ENCODE data around the gene MTX1. TPM values are rescaled to one million over a fixed set of nuclear protein-coding genes. Genes with fewer than 3 reads are reported as not detected.

The MTX1 gene
- total and polyA plus RNA-seq, 2 experiments from 2014 or later: 61.4 to 69.2 TPM

DNA sequence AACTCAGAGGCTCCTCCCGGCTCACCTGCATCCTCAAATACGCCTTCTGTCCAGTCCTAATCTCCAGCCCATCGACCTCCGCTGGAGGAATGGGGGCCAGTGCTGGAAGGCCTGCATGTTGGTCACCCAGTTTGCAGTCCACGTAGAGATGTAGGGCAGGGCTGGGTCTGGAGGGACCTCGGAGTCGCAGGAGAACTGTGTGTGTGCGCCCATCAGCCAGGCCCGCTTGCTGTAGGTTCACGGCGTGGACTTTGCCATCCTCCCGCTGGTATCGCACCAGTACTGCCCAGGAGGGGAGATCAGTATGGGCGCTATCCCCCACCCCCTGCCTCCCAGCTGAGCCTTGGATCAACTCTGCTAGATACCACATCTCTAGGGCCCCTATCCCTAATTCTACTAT lies 3.5 kb upstream of the MTX1 start:
- Histone ChIP-seq H3K9me3 (ENCODE audit: low read depth) (no peaks in the 10 kb centered on the region), H3K9me2 (ENCODE audit: insufficient read depth) (no peaks in the 10 kb centered on the region), H3K9ac (no peak overlapping the region), H3K36me3 (ENCODE audit: low read depth) (no peaks in the 10 kb centered on the region), H3K79me2 (ENCODE audit: insufficient read depth) (peaks cover 9% of the 10 kb centered on the region), H3K27ac (no peak overlapping the region), H3K4me1 (ENCODE audit: insufficient read depth) (peaks cover 16% of the 10 kb centered on the region), H3K27me3 (replicated peaks; ENCODE audit: insufficient read depth) (no peaks in the 10 kb centered on the region), H3K4me2 (ENCODE audit: unreplicated experiment) (no peak overlapping the region), H3F3A (ENCODE audit: insufficient read depth) (peaks cover 4% of the 10 kb centered on the region), H3K4me3 (no peak overlapping the region), H2AFZ (no peak overlapping the region), H4K20me1 (ENCODE audit: insufficient read depth) (no peaks in the 10 kb centered on the region)
- 86 to 88% methylated on average over 14 of the region's 14 CpGs for WGBS, 2 experiments (ENCODE audit: low coverage in 1 of 2, low lambda C conversion rate in 2 of 2, missing lambda C conversion rate in 2 of 2)
- DNase-seq: no peak
- TF ChIP-seq EZH2phosphoT487 (IDR thresholded peaks at IDR 0.05; ENCODE audit: insufficient read depth, low read depth) (no peak), EZH2 (IDR thresholded peaks at IDR 0.05; ENCODE audit: insufficient read depth, poor library complexity, severe bottlenecking) (no peak)
- in situ Hi-C loops (cut with MboI): no loop called here

DNA sequence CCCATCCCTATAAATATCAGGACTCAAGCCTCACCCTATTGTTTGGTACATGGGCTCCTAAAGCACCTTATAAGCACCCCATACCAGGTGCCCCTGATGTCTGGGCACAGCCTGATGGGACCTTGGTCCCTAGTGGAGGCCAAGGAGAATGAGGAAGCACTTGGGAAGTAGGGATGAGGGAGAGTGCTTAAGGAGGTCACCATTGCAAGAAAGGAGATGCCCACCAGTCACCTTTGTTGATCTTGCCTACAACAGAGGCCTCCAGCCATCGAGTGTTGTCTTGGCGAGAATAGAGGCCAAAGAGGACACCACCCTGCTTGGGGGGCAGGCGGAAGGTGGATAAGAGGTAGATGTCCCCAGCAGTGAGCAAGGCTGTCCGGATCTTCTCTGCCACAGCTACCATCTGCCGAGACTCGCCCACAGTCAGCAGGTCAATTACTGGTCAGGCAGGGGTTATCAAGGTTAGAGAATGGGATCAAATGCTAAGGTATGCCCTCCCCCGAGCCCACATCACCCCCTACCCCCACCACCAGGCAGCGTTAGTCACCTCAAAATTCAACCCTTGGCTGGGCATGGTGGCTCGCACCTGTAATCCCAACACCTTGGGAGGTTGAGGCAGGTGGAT lies 2.4 kb upstream of the MTX1 start:
- Histone ChIP-seq H3K9me3 (ENCODE audit: low read depth) (no peaks in the 10 kb centered on the region), H3K9ac (no peak overlapping the region), H3K27ac (no peak overlapping the region), H3K9me2 (ENCODE audit: insufficient read depth) (no peaks in the 10 kb centered on the region), H3K79me2 (ENCODE audit: insufficient read depth) (peaks cover 13% of the 10 kb centered on the region), H4K20me1 (ENCODE audit: insufficient read depth) (no peaks in the 10 kb centered on the region), H3K36me3 (ENCODE audit: low read depth) (no peaks in the 10 kb centered on the region), H3K4me3 (no peak overlapping the region), H3K4me2 (ENCODE audit: unreplicated experiment) (no peak overlapping the region), H3F3A (ENCODE audit: insufficient read depth) (peaks cover 4% of the 10 kb centered on the region), H3K4me1 (ENCODE audit: insufficient read depth) (peaks cover 16% of the 10 kb centered on the region), H2AFZ (no peak overlapping the region), H3K27me3 (replicated peaks; ENCODE audit: insufficient read depth) (no peaks in the 10 kb centered on the region)
- no peak for DNase-seq
- 57 to 73% methylated on average over 8 to 9 of the region's 9 CpGs for WGBS, 2 experiments (ENCODE audit: low coverage in 1 of 2, low lambda C conversion rate in 2 of 2, missing lambda C conversion rate in 2 of 2)
- in situ Hi-C loops (cut with MboI): no loop called here
- no peak for TF ChIP-seq EZH2 (IDR thresholded peaks at IDR 0.05; ENCODE audit: insufficient read depth, poor library complexity, severe bottlenecking)
- TF ChIP-seq EZH2phosphoT487 (IDR thresholded peaks at IDR 0.05; ENCODE audit: insufficient read depth, low read depth): no peak

DNA sequence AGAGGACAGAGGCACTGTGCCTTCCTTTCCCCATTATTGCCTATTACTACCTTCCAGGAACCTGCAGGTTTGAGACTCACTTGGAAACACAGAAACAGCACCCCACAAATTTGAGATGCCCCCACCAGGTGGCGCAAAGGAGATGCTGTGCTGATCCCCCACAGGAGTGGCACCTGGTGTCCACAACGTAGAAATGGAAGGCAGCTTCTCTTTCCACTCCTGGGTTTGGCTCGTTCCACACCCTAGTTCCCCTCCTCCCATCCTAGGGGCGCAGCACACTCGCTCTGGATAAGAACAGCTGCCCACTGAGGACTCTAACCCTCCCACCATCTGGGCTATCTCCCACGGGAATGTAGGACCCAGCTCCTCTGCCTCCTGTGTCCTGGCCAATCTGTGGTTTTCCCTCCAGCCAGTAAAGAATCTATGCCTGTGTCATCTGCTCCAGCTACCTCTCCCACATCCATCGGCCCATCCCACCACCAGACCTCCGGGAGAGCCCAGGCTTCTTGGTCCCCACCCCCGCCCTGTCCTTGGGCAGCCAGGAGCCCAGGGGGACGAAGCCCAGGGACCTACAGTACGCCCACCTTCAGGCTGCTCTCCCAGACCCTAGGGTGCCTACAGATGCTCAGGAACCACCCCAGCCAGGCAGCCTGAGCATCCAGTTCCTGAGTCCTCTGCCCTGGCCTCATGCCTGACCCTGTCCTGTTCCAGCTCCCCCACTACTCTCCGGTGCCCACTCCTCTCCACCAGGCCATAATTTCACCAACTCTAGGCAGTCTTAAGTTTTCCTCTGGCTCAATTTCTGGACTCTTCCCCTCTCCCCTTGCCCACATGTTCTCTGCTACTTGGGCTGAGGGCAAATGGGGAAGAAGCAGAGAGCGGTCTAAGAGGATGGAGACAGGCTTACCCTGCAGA lies 1.3 kb upstream of the MTX1 start:
- H3K4me3 ChIP-seq: peak overlapping the region; percentile 98
- no peaks in the 10 kb centered on the region for H3K9me2 ChIP-seq (ENCODE audit: insufficient read depth)
- H3F3A ChIP-seq (ENCODE audit: insufficient read depth): peaks cover 4% of the 10 kb centered on the region
- 4 to 5% methylated on average over 11 to 13 of the region's 13 CpGs for WGBS, 2 experiments (ENCODE audit: low coverage in 1 of 2, low lambda C conversion rate in 2 of 2, missing lambda C conversion rate in 2 of 2)
- H3K36me3 ChIP-seq (ENCODE audit: low read depth): no peaks in the 10 kb centered on the region
- peak; percentile 89 for DNase-seq
- H2AFZ ChIP-seq: peak overlapping the region; percentile 63
- H3K9ac ChIP-seq: peak overlapping the region; percentile 99
- in situ Hi-C loops (cut with MboI): no loop called here
- peaks cover 13% of the 10 kb centered on the region for H3K79me2 ChIP-seq (ENCODE audit: insufficient read depth)
- H3K27me3 ChIP-seq (replicated peaks; ENCODE audit: insufficient read depth): no peaks in the 10 kb centered on the region
- peaks cover 16% of the 10 kb centered on the region for H3K4me1 ChIP-seq (ENCODE audit: insufficient read depth)
- no peaks in the 10 kb centered on the region for H3K9me3 ChIP-seq (ENCODE audit: low read depth)
- TF ChIP-seq EZH2phosphoT487 (IDR thresholded peaks at IDR 0.05; ENCODE audit: insufficient read depth, low read depth) (no peak), EZH2 (IDR thresholded peaks at IDR 0.05; ENCODE audit: insufficient read depth, poor library complexity, severe bottlenecking) (no peak)
- H3K4me2 ChIP-seq (ENCODE audit: unreplicated experiment): peak overlapping the region; percentile 96
- H3K27ac ChIP-seq: peak overlapping the region; percentile 96
- H4K20me1 ChIP-seq (ENCODE audit: insufficient read depth): no peaks in the 10 kb centered on the region

DNA sequence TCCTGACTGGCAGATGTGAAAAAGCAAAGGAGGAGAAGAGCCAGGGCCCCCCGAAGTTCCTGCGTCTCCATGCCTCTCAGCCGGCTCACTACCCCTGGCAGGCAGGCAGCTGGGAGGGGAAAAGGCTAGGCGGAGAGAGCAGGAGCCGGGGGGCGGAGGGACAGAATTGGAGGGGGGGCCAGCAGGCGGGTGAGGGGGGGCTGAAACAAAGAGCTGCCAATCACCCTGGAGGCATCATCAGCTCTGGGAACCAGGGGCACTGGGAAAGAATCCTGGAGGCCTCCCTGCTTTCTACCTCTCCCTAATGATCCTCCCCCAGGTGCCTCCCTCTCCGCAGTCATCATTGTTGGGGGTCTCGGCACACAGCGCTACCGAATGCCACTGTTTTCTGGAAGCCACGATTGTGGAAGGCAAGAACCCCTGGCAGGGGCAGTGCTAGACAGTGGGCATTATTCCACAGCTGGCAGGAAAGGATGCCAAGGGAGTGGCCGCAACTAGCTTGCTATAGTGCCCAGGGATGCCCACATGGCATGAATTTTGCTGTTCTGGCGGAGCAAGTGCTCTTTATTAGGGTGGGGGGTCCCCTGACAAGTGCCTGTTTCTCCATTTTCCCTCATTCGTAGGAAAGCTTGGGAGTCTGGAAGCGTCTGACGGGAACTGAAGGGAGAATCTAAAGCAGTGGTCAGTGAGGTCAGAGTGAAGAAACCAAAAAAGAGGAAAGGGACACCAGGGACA lies 522 bp upstream of the MTX1 start, which contains the start of gene THBS3:
TSS of gene THBS3 (minus strand) at position 92 of the 735 bp plus-strand sequence. CDS start at position 71, 21 bp downstream.
- H3F3A ChIP-seq (ENCODE audit: insufficient read depth): peaks cover 4% of the 10 kb centered on the region
- H3K27me3 ChIP-seq (replicated peaks; ENCODE audit: insufficient read depth): no peaks in the 10 kb centered on the region
- in situ Hi-C loops (cut with MboI): no loop called here
- peak within 1 kb of the TSS; percentile 99 for H3K9ac ChIP-seq
- peak; percentile 60 for DNase-seq
- H4K20me1 ChIP-seq (ENCODE audit: insufficient read depth): no peaks in the 10 kb centered on the region
- H3K4me2 ChIP-seq (ENCODE audit: unreplicated experiment): peak within 1 kb of the TSS; percentile 96
- 4% methylated on average over 14 to 17 of the region's 17 CpGs for WGBS, 2 experiments (ENCODE audit: low coverage in 1 of 2, low lambda C conversion rate in 2 of 2, missing lambda C conversion rate in 2 of 2)
- H3K27ac ChIP-seq: peak within 1 kb of the TSS; percentile 96
- peaks cover 13% of the 10 kb centered on the region for H3K79me2 ChIP-seq (ENCODE audit: insufficient read depth)
- H3K9me2 ChIP-seq (ENCODE audit: insufficient read depth): no peaks in the 10 kb centered on the region
- H3K36me3 ChIP-seq (ENCODE audit: low read depth): no peaks in the 10 kb centered on the region
- H3K4me1 ChIP-seq (ENCODE audit: insufficient read depth): peaks cover 16% of the 10 kb centered on the region
- peak within 1 kb of the TSS; percentile 98 for H3K4me3 ChIP-seq
- TF ChIP-seq EZH2 (IDR thresholded peaks at IDR 0.05; ENCODE audit: insufficient read depth, poor library complexity, severe bottlenecking): no peak
- no peaks in the 10 kb centered on the region for H3K9me3 ChIP-seq (ENCODE audit: low read depth)
- peak within 1 kb of the TSS; percentile 72 for H2AFZ ChIP-seq

Data from GM23248 (cell line).